ENCODE measurements around the gene RSPH9.

RSPH9 gene

GRCh38 chr6:43609402-43609801 is 35.4 kb upstream of the RSPH9 start:
- no peaks in the 10 kb centered on the region for H3K27me3 Mint-ChIP-seq (ENCODE audit: low read depth)
- peaks cover 31% of the 10 kb centered on the region for H3K36me3 Mint-ChIP-seq (ENCODE audit: low read depth)
- H3K4me1 Mint-ChIP-seq: no peaks in the 10 kb centered on the region
- H3K27ac Mint-ChIP-seq: no peak overlapping the region
- H3K4me3 Mint-ChIP-seq: no peak overlapping the region
- TF ChIP-seq, protein P1, sequence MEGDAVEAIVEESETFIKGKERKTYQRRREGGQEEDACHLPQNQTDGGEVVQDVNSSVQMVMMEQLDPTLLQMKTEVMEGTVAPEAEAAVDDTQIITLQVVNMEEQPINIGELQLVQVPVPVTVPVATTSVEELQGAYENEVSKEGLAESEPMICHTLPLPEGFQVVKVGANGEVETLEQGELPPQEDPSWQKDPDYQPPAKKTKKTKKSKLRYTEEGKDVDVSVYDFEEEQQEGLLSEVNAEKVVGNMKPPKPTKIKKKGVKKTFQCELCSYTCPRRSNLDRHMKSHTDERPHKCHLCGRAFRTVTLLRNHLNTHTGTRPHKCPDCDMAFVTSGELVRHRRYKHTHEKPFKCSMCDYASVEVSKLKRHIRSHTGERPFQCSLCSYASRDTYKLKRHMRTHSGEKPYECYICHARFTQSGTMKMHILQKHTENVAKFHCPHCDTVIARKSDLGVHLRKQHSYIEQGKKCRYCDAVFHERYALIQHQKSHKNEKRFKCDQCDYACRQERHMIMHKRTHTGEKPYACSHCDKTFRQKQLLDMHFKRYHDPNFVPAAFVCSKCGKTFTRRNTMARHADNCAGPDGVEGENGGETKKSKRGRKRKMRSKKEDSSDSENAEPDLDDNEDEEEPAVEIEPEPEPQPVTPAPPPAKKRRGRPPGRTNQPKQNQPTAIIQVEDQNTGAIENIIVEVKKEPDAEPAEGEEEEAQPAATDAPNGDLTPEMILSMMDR (IDR thresholded peaks at IDR 0.05; ENCODE audit: unreplicated experiment in 3 of 3): no peak
- H3K9me3 Mint-ChIP-seq: no peaks in the 10 kb centered on the region

DNA sequence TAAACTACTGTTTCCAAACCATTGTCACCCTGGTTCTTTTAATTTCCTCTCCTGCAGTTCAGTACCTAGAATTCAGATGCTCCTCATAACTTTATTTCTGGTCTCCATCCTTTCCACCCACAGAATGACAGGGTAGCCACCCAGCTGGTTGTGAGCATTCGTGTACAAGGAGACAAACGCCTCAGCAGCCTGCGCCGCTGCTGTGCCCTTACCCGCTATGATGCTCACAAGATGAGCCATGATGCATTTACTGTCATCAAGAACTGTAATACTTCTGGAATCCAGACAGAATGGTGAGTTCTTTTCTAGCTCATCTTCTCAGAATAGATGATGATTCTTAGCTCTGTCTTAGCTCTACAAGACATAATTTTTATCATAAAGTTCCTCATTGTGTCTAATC is 34.4 kb upstream of the RSPH9 start:
- Mint-ChIP-seq H3K36me3 (ENCODE audit: low read depth) (peaks cover 25% of the 10 kb centered on the region), H3K4me3 (no peak overlapping the region), H3K9me3 (no peaks in the 10 kb centered on the region), H3K27ac (no peak overlapping the region), H3K4me1 (no peaks in the 10 kb centered on the region), H3K27me3 (ENCODE audit: low read depth) (no peaks in the 10 kb centered on the region)
- TF ChIP-seq, protein P1 (IDR thresholded peaks at IDR 0.05; ENCODE audit: unreplicated experiment in 3 of 3): no peak

GRCh38 chr6:43613721-43614395 is 31.0 kb upstream of the RSPH9 start:
- no peaks in the 10 kb centered on the region for H3K27me3 Mint-ChIP-seq (ENCODE audit: low read depth)

GRCh38 chr6:43614396-43614730 is 30.5 kb upstream of the RSPH9 start:
- TF ChIP-seq, protein P1 (IDR thresholded peaks at IDR 0.05; ENCODE audit: unreplicated experiment in 3 of 3): no peak
- Mint-ChIP-seq H3K9me3 (no peaks in the 10 kb centered on the region), H3K27me3 (ENCODE audit: low read depth) (no peaks in the 10 kb centered on the region), H3K4me3 (no peak overlapping the region), H3K36me3 (ENCODE audit: low read depth) (peaks cover 17% of the 10 kb centered on the region), H3K27ac (no peak overlapping the region), H3K4me1 (no peaks in the 10 kb centered on the region)

More at GRCh38 chr6:43613721-43614395, 31.0 kb upstream of the RSPH9 start:
- H3K36me3 Mint-ChIP-seq (ENCODE audit: low read depth): peaks cover 16% of the 10 kb centered on the region
- H3K9me3 Mint-ChIP-seq: no peaks in the 10 kb centered on the region
- H3K27ac Mint-ChIP-seq: no peak overlapping the region
- TF ChIP-seq, protein P1 (IDR thresholded peaks at IDR 0.05; ENCODE audit: unreplicated experiment in 3 of 3): no peak
- no peak overlapping the region for H3K4me3 Mint-ChIP-seq
- no peaks in the 10 kb centered on the region for H3K4me1 Mint-ChIP-seq

DNA sequence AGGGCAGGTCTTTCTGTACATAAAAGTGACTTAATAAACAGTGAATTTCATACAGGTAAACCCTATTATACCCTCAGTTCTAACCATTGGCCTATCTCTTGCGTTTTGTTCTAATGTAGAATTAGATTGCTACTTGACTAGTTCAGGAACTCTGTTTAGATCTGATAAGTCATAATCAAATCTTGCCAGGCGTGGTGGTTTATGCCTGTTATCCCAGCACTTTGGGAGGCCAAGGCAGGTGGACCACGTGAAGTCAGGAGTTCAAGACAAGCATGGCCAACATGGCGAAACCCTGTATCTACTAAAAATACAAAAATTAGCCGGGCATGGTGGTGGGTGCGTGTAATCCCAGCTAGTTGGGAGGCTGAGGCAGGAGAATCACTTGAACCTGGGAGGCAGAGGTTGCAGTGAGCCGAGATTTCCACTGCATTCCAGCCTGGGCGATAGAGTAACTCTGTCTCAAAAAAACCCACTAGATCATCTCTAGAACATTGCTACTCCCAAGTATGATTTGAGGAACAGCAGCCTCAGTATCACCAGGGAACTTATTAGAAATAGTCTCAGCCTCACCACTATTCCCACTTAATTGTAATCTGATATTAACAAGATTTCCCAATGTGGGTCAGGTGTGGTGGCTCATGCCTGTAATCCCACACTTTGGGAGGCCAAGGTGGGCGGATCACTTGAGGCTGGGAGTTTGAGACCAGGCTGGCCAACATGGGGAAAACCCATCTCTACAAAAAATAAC is 27.9 kb upstream of the RSPH9 start:
- Mint-ChIP-seq H3K27ac (no peak overlapping the region), H3K4me1 (no peaks in the 10 kb centered on the region), H3K27me3 (ENCODE audit: low read depth) (no peaks in the 10 kb centered on the region), H3K9me3 (no peaks in the 10 kb centered on the region), H3K4me3 (no peak overlapping the region), H3K36me3 (ENCODE audit: low read depth) (peaks cover 33% of the 10 kb centered on the region)
- TF ChIP-seq, protein P1 (IDR thresholded peaks at IDR 0.05; ENCODE audit: unreplicated experiment in 3 of 3): no peak
